Epithelial cell of esophagus (primary cell): ENCODE data around the gene TIMM17B.

ENCODE experiments used
- DNase-seq: peaks from one replicate; pipeline ENCODE4 v3.0.0; 2010; ENCODE audit warnings: low read depth
- H3K4me3 ChIP-seq: 2 replicates; pipeline ENCODE4 v1.5.1; 2011; ENCODE audit warnings: mild to moderate bottlenecking, low read length, control low read depth
- CTCF ChIP-seq: IDR thresholded peaks from 2 replicates; pipeline ENCODE4 v1.5.1; 2011; ENCODE audit warnings: low read depth, mild to moderate bottlenecking, low read length, control low read depth, inconsistent platforms; ENCODE audit not compliant: insufficient read depth; ENCODE audit errors: missing control alignments

Gene TIMM17B

GRCh38 chrX:48927123-48927522 is 29.6 kb upstream of the TIMM17B start:
- no peak for DNase-seq
- no peak for TF ChIP-seq CTCF
- H3K4me3 ChIP-seq: no peak overlapping the region

- TF ChIP-seq CTCF: no peak
- no peak overlapping the region for H3K4me3 ChIP-seq
- no peak for DNase-seq
Measured at GRCh38 chrX:48924270-48924669, 26.7 kb upstream of the TIMM17B start.

- H3K4me3 ChIP-seq: no peak overlapping the region
- TF ChIP-seq CTCF: no peak
- DNase-seq: no peak
Measured at GRCh38 chrX:48923771-48924170, 26.2 kb upstream of the TIMM17B start.

- no peak for TF ChIP-seq CTCF
- no peak for DNase-seq
- H3K4me3 ChIP-seq: no peak overlapping the region
Measured at GRCh38 chrX:48920718-48921104, 23.1 kb upstream of the TIMM17B start.

GRCh38 chrX:48919947-48920717 is 22.6 kb upstream of the TIMM17B start:
- no peak for DNase-seq
- TF ChIP-seq CTCF: no peak
- no peak overlapping the region for H3K4me3 ChIP-seq

- TF ChIP-seq CTCF: no peak
- peak overlapping the region; percentile 61 for H3K4me3 ChIP-seq
- no peak for DNase-seq
Measured at GRCh38 chrX:48919360-48919841, 21.8 kb upstream of the TIMM17B start.

- no peak for TF ChIP-seq CTCF
- peak; percentile 92 for DNase-seq
- peak within 1 kb of the TSS; percentile 61 for H3K4me3 ChIP-seq
Measured at GRCh38 chrX:48918643-48919340, 21.2 kb upstream of the TIMM17B start, which contains the start of gene PIM2. PIM2 (minus strand) TSS chrX:48919024; CDS start chrX:48918834, 190 bp downstream.
